ENCODE data around the gene ZBTB25.

DNA sequence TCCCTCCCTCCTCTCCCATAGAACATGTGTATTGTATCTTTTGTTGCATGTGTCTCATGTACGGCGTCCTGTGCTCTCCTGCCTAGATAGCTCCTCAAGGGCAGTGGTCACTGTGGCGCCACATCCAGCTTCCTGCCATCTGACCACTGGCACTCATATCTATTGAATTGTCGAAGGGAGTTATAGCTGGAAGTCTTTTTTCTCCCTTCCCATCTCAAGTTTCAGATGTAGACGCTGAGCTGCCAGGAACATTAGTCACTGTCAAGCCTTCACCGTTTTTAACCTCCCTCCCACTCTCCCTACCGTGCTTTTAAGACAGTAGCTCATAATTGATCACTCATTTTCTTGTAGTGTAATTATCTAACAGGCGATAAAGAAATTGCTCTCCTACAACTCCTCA is 82.5 kb downstream of the ZBTB25 start:
- TF ChIP-seq, protein P1, sequence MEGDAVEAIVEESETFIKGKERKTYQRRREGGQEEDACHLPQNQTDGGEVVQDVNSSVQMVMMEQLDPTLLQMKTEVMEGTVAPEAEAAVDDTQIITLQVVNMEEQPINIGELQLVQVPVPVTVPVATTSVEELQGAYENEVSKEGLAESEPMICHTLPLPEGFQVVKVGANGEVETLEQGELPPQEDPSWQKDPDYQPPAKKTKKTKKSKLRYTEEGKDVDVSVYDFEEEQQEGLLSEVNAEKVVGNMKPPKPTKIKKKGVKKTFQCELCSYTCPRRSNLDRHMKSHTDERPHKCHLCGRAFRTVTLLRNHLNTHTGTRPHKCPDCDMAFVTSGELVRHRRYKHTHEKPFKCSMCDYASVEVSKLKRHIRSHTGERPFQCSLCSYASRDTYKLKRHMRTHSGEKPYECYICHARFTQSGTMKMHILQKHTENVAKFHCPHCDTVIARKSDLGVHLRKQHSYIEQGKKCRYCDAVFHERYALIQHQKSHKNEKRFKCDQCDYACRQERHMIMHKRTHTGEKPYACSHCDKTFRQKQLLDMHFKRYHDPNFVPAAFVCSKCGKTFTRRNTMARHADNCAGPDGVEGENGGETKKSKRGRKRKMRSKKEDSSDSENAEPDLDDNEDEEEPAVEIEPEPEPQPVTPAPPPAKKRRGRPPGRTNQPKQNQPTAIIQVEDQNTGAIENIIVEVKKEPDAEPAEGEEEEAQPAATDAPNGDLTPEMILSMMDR (IDR thresholded peaks at IDR 0.05 in 8 of 11, conservative IDR thresholded peaks at IDR 0.05 in 3 of 11), result no peak
- TF ChIP-seq POLR2AphosphoS5 (IDR thresholded peaks at IDR 0.05) (no peak), POLR2A (IDR thresholded peaks at IDR 0.05) (no peak)

Data from spleen (tissue), 7 donors.